Endothelial cell of umbilical vein (primary cell): ENCODE data around the gene VARS1.

ENCODE experiments used
- CTCF ChIP-seq, 2 donors: IDR thresholded peaks; 1 replicate in 1 of 2; 2 replicates in 1 of 2; pipeline ENCODE4 v1.5.1; 2011; ENCODE audit warnings: low read length in 2 of 2, mild to moderate bottlenecking in 2 of 2, moderate library complexity in 2 of 2, control low read depth in 1 of 2, inconsistent platforms in 1 of 2, low read depth in 1 of 2; ENCODE audit not compliant: insufficient read depth in 1 of 2; ENCODE audit errors: extremely low read depth in 1 of 2
- EZH2 ChIP-seq: IDR thresholded peaks from 2 replicates; pipeline ENCODE4 v1.6.1; 2012; ENCODE audit warnings: borderline replicate concordance, low read depth, mild to moderate bottlenecking, moderate library complexity, low read length, inconsistent platforms; ENCODE audit not compliant: severe bottlenecking
- FOS ChIP-seq: IDR thresholded peaks from 2 replicates; pipeline ENCODE4 v1.6.1; 2011; ENCODE audit warnings: mild to moderate bottlenecking, low read length, moderate library complexity, borderline replicate concordance; ENCODE audit not compliant: insufficient read depth
- MAX ChIP-seq: IDR thresholded peaks from 2 replicates; pipeline ENCODE4 v1.6.1; 2011; ENCODE audit not compliant: insufficient read depth, insufficient read length
- POLR2A ChIP-seq: IDR thresholded peaks from 2 replicates; pipeline ENCODE4 v1.6.1; 2012; ENCODE audit warnings: low read depth, mild to moderate bottlenecking, control low read depth, low read length
- POLR2AphosphoS5 ChIP-seq: IDR thresholded peaks from 2 replicates; pipeline ENCODE4 v1.6.1; 2012; ENCODE audit warnings: low read depth, mild to moderate bottlenecking, control low read depth, low read length, moderate library complexity; ENCODE audit not compliant: insufficient read depth

GRCh38 chr6:31826793-31827285 is 31.3 kb upstream of the VARS1 start:
- TF ChIP-seq CTCF (IDR thresholded peaks at IDR 0.05; ENCODE audit: extremely low read depth in 1 of 2, insufficient read depth in 1 of 2, low read depth in 1 of 2, low read length in 2 of 2) (no peak), POLR2A (no peak), POLR2AphosphoS5 (peak; percentile 39), MAX (no peak), EZH2 (no peak), FOS (no peak)
